ENCODE measurements around the gene B4GAT1. TPM values are rescaled to one million over a fixed set of nuclear protein-coding genes. Genes with fewer than 3 reads are reported as not detected.

The B4GAT1 gene
- total and polyA plus RNA-seq, 2 of the 13 experiments (the other 11 are each of a cell fraction or from before 2014, with no cell fraction given), result 40.4 to 109 TPM

- TF ChIP-seq ISX (CRISPR knock-in tag; conservative IDR thresholded peaks at IDR 0.05) (no peak), ZNF296 (CRISPR knock-in tag; conservative IDR thresholded peaks at IDR 0.05) (no peak), ZBED4 (CRISPR knock-in tag; IDR thresholded peaks at IDR 0.05; ENCODE audit: borderline replicate concordance) (peak; percentile 74; the same call in 1 of the 2 replicates), ZNF3 (CRISPR knock-in tag; IDR thresholded peaks at IDR 0.05) (no peak), ZNF160 (CRISPR knock-in tag; IDR thresholded peaks at IDR 0.05) (no peak), ZSCAN5A (CRISPR knock-in tag; IDR thresholded peaks at IDR 0.05; ENCODE audit: borderline replicate concordance) (peak; percentile 76; the same call in 1 of the 2 replicates), KLF9 (CRISPR knock-in tag; IDR thresholded peaks at IDR 0.05; ENCODE audit: low read depth) (no peak), ZBTB10 (CRISPR knock-in tag; IDR thresholded peaks at IDR 0.05; ENCODE audit: borderline replicate concordance) (peak; percentile 56; the same call in 1 of the 2 replicates), DDIT3 (CRISPR knock-in tag; IDR thresholded peaks at IDR 0.05) (no peak), E2F2 (CRISPR knock-in tag; IDR thresholded peaks at IDR 0.05; ENCODE audit: borderline replicate concordance) (no peak), HDAC1 (CRISPR knock-in tag; IDR thresholded peaks at IDR 0.05) (peak; percentile 48; the same call in 1 of the 2 replicates), HNF1A (IDR thresholded peaks at IDR 0.05; ENCODE audit: low read depth) (no peak), HNF1A (CRISPR knock-in tag; IDR thresholded peaks at IDR 0.05; ENCODE audit: borderline replicate concordance) (0 out of 2 replicates have a peak, but pooled peaks have one; percentile 26)
Measured at GRCh38 chr11:66311965-66312548, 35.4 kb downstream of the B4GAT1 start (continued).
